ENCODE data around the gene IQUB. TPM values are rescaled to one million over a fixed set of nuclear protein-coding genes. Genes with fewer than 3 reads are reported as not detected.

Gene IQUB
- total RNA-seq, 1 experiment from 2014 or later = 0.21 TPM

GRCh38 chr7:123502201-123502600, 32.2 kb downstream of the IQUB start:
- H3K27me3 Mint-ChIP-seq (ENCODE audit: unreplicated experiment) = peaks cover 20% of the 10 kb centered on the region
- H3K4me1 Mint-ChIP-seq (ENCODE audit: low read depth, unreplicated experiment) = no peaks in the 10 kb centered on the region
- no peak overlapping the region for H3K27ac Mint-ChIP-seq (ENCODE audit: unreplicated experiment)
- no peaks in the 10 kb centered on the region for H3K36me3 Mint-ChIP-seq (ENCODE audit: insufficient read depth, unreplicated experiment)
- intact Hi-C loops (cut with micrococcal nuclease; ENCODE audit: unreplicated experiment) = no loop called here
- no peak for DNase-seq
- CTCF ChIA-PET = no interaction called here
- no peak overlapping the region for H3K4me3 Mint-ChIP-seq (ENCODE audit: low read depth, unreplicated experiment)
- no TSS peak for BruUV-seq (replicated peaks)
- TF ChIP-seq, protein P1, sequence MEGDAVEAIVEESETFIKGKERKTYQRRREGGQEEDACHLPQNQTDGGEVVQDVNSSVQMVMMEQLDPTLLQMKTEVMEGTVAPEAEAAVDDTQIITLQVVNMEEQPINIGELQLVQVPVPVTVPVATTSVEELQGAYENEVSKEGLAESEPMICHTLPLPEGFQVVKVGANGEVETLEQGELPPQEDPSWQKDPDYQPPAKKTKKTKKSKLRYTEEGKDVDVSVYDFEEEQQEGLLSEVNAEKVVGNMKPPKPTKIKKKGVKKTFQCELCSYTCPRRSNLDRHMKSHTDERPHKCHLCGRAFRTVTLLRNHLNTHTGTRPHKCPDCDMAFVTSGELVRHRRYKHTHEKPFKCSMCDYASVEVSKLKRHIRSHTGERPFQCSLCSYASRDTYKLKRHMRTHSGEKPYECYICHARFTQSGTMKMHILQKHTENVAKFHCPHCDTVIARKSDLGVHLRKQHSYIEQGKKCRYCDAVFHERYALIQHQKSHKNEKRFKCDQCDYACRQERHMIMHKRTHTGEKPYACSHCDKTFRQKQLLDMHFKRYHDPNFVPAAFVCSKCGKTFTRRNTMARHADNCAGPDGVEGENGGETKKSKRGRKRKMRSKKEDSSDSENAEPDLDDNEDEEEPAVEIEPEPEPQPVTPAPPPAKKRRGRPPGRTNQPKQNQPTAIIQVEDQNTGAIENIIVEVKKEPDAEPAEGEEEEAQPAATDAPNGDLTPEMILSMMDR (IDR thresholded peaks at IDR 0.05; ENCODE audit: unreplicated experiment) = no peak
- peaks cover 10% of the 10 kb centered on the region for H3K9me3 Mint-ChIP-seq (ENCODE audit: low read depth, unreplicated experiment)

DNA sequence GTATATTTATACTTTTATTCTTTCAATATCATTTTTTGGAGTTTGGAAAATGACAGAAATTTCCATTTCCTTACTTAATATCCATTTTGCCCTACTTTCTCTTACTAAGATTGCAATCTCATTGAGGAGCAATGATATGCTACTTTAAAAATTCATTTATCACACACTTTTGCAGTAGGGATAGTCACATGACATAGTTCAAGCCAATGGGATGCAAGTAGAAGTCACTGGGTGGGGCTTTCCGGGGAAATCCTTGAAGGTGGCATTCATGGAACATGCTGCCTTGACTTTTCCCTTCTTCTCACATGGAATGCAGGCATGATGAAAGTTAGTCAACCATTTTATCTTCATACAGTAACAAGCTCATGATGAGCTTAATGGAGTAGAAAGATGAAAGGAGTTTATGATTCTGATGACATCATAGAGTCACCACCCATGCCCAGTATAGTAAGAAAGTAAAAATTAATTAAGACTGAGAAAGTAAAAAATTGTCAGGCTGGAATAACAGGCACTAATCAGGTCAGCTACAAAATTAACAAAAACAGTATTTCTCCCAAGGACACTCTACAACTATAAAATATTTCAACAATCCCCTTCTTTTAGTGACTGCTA, 33.4 kb downstream of the IQUB start:
- TF ChIP-seq, protein P1 (IDR thresholded peaks at IDR 0.05; ENCODE audit: unreplicated experiment) = no peak
- no peak overlapping the region for H3K4me3 Mint-ChIP-seq (ENCODE audit: low read depth, unreplicated experiment)
- CTCF ChIA-PET = interaction anchor here (0.6 kb wide), 1 partner anchor 584 kb away, joined by 3 read pairs; no protein-coding TSS in a partner anchor

DNA sequence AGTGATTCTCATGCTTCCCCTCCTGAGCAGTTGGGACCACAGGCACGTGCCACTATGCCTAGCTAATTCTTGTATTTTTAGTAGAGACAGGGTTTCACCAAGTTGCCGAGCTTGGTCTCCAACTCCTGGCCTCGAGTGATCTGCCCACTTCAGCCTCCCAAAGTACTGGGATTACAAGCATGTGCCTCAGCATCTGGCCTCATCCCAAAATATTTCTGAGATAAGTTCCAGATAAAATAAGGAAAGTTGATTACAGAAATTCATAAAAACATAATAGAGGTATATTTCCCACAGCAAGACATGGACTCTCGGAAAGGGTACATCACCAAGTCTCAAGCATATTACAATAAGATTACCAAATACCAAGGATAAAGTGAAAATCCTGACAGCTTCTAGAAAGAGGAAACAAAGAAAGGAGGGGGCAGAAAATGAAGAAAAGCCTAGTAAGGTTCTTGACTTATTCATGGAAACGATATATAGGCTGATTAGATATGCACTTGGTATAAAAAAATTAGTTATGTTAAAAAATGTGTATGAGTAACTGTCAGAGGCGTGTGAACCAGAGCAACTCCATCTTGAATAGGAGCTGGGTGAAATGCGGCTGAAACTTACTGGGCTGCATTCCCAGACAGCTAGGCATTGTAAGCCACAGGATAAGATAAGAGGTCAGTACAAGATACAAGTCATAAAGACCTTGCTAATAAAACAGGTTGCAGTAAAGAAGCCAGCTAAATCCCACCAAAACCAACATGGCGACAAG, 35.0 kb downstream of the IQUB start:
- CTCF ChIA-PET = interaction anchor here (0.6 kb wide), 1 partner anchor 24 kb away, joined by 5 read pairs; no protein-coding TSS in a partner anchor
- Mint-ChIP-seq H3K4me3 (ENCODE audit: low read depth, unreplicated experiment) (no peak overlapping the region), H3K27ac (ENCODE audit: unreplicated experiment) (no peak overlapping the region), H3K4me1 (ENCODE audit: low read depth, unreplicated experiment) (no peaks in the 10 kb centered on the region), H3K36me3 (ENCODE audit: insufficient read depth, unreplicated experiment) (no peaks in the 10 kb centered on the region), H3K27me3 (ENCODE audit: unreplicated experiment) (peaks cover 26% of the 10 kb centered on the region), H3K9me3 (ENCODE audit: low read depth, unreplicated experiment) (no peaks in the 10 kb centered on the region)
- no peak for DNase-seq
- intact Hi-C loops (cut with micrococcal nuclease; ENCODE audit: unreplicated experiment) = no loop called here
- BruUV-seq (replicated peaks) = no TSS peak
- TF ChIP-seq, protein P1 (IDR thresholded peaks at IDR 0.05; ENCODE audit: unreplicated experiment) = no peak

More for the DNA sequence above, 33.4 kb downstream of the IQUB start:
- Mint-ChIP-seq H3K9me3 (ENCODE audit: low read depth, unreplicated experiment) (peaks cover 4% of the 10 kb centered on the region), H3K4me1 (ENCODE audit: low read depth, unreplicated experiment) (no peaks in the 10 kb centered on the region), H3K27ac (ENCODE audit: unreplicated experiment) (no peak overlapping the region), H3K27me3 (ENCODE audit: unreplicated experiment) (peaks cover 26% of the 10 kb centered on the region), H3K36me3 (ENCODE audit: insufficient read depth, unreplicated experiment) (no peaks in the 10 kb centered on the region)
- BruUV-seq (replicated peaks) = no TSS peak
- intact Hi-C loops (cut with micrococcal nuclease; ENCODE audit: unreplicated experiment) = no loop called here
- no peak for DNase-seq

DNA sequence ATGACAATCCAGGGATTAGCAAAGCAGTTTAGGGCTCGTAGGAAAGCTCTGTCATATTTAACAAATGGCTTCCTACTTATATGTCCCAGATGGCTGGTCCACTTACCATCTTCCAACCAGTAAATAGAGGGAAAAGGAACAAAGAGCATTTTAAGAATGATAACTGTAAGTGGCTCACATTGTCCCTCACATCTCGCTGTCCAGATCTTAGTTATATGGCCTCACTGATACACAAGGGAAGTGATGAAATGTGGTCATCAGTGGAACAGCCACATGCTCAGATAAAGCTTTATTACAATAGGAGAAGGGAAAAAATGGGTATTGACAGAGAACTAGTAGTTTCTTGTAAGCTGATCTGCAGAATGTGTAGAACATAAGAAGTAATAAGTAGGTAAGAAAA, 35.8 kb downstream of the IQUB start:
- CTCF ChIA-PET = interaction anchor here (0.6 kb wide), 1 partner anchor 33 kb away, joined by 5 read pairs; no protein-coding TSS in a partner anchor
- no peak overlapping the region for H3K4me3 Mint-ChIP-seq (ENCODE audit: low read depth, unreplicated experiment)
- H3K27ac Mint-ChIP-seq (ENCODE audit: unreplicated experiment) = no peak overlapping the region
- TF ChIP-seq, protein P1 (IDR thresholded peaks at IDR 0.05; ENCODE audit: unreplicated experiment) = no peak
- BruUV-seq (replicated peaks) = no TSS peak
- H3K9me3 Mint-ChIP-seq (ENCODE audit: low read depth, unreplicated experiment) = no peaks in the 10 kb centered on the region
- H3K4me1 Mint-ChIP-seq (ENCODE audit: low read depth, unreplicated experiment) = no peaks in the 10 kb centered on the region
- H3K36me3 Mint-ChIP-seq (ENCODE audit: insufficient read depth, unreplicated experiment) = no peaks in the 10 kb centered on the region
- H3K27me3 Mint-ChIP-seq (ENCODE audit: unreplicated experiment) = peaks cover 26% of the 10 kb centered on the region
- DNase-seq = no peak
- intact Hi-C loops (cut with micrococcal nuclease; ENCODE audit: unreplicated experiment) = no loop called here

Data from Calu3 (cell line).